ENCODE measurements around the gene KRT31.

The KRT31 gene

GRCh38 chr17:41367426-41368075 is 29.9 kb downstream of the KRT31 start:
- TF ChIP-seq CTCF (IDR thresholded peaks at IDR 0.05; ENCODE audit: low read depth, low read length) = no peak
- DNase-seq (ENCODE audit: low read depth, low spot score) = peak; percentile 4
- in situ Hi-C loops (cut with HindIII; ENCODE audit: low sequenced_read_pairs) = no loop called here
- no peak overlapping the region for H3K4me3 ChIP-seq (ENCODE audit: low read depth, low read length)

GRCh38 chr17:41366070-41366469 is 31.3 kb downstream of the KRT31 start:
- in situ Hi-C loops (cut with HindIII; ENCODE audit: low sequenced_read_pairs) = no loop called here
- no peak for DNase-seq (ENCODE audit: low read depth, low spot score)
- no peak for TF ChIP-seq CTCF (IDR thresholded peaks at IDR 0.05; ENCODE audit: low read depth, low read length)
- no peak overlapping the region for H3K4me3 ChIP-seq (ENCODE audit: low read depth, low read length)

DNA sequence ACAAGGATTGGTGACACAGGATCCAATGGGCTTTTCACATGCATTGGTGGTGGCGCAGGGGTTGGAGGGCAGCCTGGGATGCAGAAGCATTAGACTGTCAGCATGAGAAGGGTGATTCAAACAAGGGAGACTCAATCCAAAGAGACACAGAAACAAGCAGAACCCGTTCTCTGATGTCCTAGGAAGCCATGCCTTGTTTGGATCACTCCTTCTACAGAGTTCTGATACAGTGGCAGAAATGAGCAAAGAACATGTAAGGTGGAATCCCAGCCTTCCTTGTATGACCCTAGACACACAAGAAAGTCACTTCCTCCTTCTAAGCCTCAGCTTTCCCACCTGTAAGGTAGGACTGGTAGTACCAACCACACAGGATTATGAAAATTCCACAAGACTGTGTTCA is 33.5 kb downstream of the KRT31 start:
- in situ Hi-C loops (cut with HindIII; ENCODE audit: low sequenced_read_pairs) = no loop called here
- H3K4me3 ChIP-seq (ENCODE audit: low read depth, low read length) = no peak overlapping the region
- TF ChIP-seq CTCF (IDR thresholded peaks at IDR 0.05; ENCODE audit: low read depth, low read length) = no peak
- DNase-seq (ENCODE audit: low read depth, low spot score) = no peak

DNA sequence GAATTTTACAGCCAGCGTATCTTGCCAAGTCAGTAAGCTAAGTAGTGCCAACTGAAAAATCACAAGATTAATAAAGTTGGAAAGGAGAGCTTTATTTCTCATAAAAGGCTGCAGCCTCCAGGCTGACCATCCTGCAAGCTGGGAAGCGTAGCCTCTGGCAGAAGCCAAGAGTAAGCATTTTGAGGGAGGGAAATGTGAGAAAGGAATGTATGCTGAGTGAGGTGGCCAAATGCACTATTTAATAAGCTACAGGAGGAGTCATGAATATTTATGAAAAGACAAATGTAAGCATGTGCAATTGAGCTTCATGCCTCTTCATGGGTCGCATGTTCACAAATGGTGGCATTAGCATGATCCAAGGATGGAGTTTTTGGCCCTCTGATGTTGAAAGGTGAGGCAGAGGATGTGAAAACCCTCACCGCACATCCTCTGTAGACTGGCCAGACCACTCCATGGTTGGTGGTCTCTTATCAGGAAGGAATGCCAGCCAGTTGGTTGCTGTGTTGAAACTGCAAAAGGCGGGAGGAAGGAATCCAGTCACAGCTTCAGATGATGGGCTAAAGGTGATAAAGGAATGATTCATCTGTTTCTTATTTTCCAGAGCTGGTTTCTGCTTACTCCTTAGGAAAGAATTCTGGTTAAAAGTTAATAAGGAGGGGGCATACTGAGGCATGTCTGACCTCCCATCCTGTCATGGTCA is 37.0 kb downstream of the KRT31 start:
- in situ Hi-C loops (cut with HindIII; ENCODE audit: low sequenced_read_pairs) = no loop called here
- DNase-seq (ENCODE audit: low read depth, low spot score) = peak; percentile 17
- no peak overlapping the region for H3K4me3 ChIP-seq (ENCODE audit: low read depth, low read length)
- TF ChIP-seq CTCF (IDR thresholded peaks at IDR 0.05; ENCODE audit: low read depth, low read length) = no peak

DNA sequence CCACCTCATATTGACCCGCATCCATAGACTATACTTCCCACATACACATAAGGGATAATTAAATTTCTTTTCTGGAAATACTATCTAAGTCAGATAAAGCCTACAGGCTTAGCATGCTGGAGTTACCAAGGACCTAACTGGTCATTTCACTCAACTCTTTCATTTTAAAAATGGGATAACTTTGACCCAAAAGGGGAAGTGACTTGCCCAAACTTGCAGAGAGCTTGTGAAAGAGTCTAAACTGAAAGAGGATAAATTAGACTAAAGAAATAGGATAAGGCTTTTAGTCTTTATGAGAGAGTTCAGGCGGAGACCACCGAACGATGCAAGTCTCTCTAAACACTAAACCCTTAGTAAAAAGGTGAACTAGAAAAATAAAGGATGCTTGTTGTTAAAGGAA is 42.9 kb downstream of the KRT31 start:
- no peak overlapping the region for H3K4me3 ChIP-seq (ENCODE audit: low read depth, low read length)
- no peak for DNase-seq (ENCODE audit: low read depth, low spot score)
- TF ChIP-seq CTCF (IDR thresholded peaks at IDR 0.05; ENCODE audit: low read depth, low read length) = no peak
- in situ Hi-C loops (cut with HindIII; ENCODE audit: low sequenced_read_pairs) = no loop called here

DNA sequence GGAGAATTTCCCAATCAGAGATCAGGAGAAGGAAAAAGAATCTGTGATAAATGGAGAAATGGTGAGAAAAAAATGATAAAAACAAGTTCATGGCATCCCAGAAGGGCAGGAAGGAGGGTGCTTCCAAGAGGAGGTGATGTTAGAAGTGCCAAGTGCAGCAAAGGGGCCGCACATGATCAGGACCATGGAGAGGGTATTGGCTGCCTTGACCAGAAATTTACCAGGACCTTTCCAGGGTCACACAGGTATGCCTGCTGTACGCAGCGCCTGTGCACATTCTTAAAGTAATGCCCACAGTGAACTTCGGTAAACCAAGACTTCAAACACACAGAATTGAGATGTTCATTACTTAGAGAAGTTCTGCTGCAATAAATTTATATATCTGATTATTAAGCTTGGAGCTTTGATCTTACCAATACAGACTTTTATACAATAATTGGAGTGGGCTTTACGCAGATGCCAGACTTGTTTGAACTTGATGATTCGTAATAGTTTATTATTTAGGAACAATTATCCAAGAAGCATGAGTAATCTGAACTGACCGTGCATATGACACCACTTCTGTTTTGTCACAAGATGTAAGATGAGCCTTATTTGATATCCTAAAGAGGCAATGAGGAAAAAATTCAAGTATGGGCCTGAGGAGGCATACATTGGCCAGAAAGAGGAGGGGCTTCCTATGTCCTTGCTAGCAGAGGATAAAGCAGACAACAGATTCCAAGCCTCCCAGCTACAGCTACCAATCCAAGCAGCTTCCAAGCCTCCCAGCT is 44.6 kb downstream of the KRT31 start:
- no peak for DNase-seq (ENCODE audit: low read depth, low spot score)
- in situ Hi-C loops (cut with HindIII; ENCODE audit: low sequenced_read_pairs) = no loop called here
- no peak for TF ChIP-seq CTCF (IDR thresholded peaks at IDR 0.05; ENCODE audit: low read depth, low read length)
- no peak overlapping the region for H3K4me3 ChIP-seq (ENCODE audit: low read depth, low read length)

All from astrocyte of the spinal cord (primary cell).